PC-3 (cell line): ENCODE measurements around the gene DBT.

ENCODE experiments used
- CTCF ChIP-seq: fragments of 300-600 bp; sonication (generic); conservative IDR thresholded peaks from 2 replicates; pipeline ENCODE4 v1.5.1; 2017; ENCODE audit warnings: antibody characterized with exemption, low read depth, mild to moderate bottlenecking, low read length
- EZH2 ChIP-seq: fragments of 300-600 bp; sonication (generic); IDR thresholded peaks from one replicate; pipeline ENCODE4 v1.6.1; 2017; ENCODE audit warnings: antibody characterized with exemption, mild to moderate bottlenecking, low read length; ENCODE audit not compliant: unreplicated experiment

DNA sequence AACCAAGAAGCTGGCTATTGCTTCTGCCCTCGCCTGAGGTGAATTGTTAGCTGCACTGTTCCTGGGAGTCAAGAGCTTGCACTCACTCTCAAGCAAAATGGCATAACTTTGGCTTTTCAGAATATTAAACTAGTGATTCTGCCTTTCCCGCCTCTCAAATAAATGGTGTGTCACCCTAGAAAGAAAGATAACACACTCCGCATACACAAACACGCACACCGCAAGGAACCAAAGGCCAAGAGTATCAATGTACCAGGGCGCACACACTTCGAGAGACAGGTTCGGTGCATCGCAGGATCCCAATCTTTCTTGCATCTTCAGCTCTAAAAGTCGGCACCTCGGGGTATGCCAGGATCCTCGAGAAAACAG is 15.9 kb upstream of the DBT start:
- TF ChIP-seq CTCF (no peak), EZH2 (no peak)
